HG03521 (cell line): ENCODE measurements around the gene DUSP8.
"Not testable (repeated sequence)": the region's sequence is repeated elsewhere in the genome, so short reads cannot be mapped to it uniquely, and the experiment has no call there.

Experiments used
- ATAC-seq: cut with Tn5 transposase; IDR thresholded peaks from one replicate; pipeline ENCODE4 v1.9.1; 2021; ENCODE audit warnings: mild to moderate bottlenecking, moderate library complexity; ENCODE audit not compliant: unreplicated experiment

DUSP8 gene

DNA sequence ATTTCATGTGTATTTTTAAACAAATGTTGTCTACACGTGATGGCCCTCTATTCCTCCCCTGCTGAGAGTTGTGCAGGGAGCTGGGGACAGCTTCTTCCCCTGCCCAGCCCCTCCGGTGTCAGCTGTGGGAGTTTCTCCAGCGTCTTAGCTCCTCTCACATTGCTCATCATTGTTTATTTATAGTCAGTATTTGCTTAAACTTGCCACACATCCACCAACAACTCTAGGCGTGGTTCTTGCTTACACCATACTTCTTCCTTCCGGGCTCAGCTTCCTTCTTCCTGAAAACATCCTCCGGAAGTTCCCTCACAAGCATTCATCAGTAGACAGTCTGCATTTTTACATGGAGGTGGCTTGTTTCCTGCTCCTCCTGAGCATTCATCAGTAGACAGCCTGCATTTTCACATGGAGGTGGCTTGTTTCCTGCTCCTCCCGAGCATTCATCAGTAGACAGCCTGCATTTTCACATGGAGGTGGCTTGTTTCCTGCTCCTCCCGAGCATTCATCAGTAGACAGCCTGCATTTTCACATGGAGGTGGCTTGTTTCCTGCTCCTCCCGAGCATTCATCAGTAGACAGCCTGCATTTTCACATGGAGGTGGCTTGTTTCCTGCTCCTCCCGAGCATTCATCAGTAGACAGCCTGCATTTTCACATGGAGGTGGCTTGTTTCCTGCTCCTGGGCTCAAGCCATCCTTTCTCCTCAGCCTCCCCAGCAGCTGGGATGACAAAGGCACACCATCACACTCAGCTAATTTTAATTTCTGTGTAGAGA is 17.3 kb upstream of the DUSP8 start:
- not testable (repeated sequence) for ATAC-seq

DNA sequence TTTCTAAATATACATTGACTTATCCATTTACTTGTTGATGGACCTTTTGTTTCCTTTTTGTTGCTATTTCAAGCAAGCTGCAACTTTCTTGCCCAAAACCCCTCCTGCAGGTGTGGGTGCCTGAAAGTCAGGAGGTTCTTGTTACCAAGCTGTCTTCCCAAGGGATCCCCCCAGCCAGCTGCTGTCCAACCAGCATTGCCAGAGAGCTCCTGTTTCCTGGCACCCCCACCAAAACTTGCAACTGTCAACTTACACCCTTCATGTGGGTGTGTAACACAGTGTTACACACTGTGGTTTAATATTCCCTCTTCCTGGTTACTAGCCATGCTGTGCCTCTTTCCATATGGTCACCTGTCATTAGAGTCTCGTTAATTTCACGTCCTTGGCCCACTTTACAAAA is 14.6 kb upstream of the DUSP8 start:
- ATAC-seq: no peak

DNA sequence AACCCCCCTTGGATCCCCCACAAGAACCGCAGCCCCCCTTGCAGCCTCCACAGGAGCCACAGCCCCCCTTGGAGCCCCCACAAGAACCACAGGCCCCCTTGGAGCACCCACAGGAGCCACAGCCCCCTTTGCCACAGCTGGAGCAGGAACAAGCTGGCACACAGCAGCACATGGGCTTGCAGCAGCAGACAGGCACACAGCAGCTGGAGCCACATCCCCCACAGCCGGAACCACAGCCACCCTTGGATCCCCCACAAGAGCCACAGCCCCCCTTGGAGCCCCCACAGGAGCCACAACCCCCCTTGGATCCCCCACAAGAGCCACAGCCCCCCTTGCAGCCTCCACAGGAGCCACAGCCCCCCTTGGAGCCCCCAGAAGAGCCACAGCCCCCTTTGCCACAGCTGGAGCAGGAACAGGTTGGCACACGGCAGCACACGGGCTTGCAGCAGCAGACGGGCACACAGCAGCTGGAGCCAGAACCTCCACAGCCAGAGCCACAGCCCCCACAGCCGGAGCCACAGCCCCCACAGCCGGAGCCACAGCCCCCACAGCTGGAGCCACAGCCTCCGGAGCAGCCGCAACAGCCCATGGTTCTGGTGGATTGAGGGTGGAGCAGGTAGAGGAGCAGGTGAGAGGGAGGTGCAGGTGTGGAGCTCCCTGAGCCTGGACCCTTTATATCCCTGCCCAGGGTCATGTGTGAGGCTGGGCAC is 12.7 kb upstream of the DUSP8 start, which contains the start of gene KRTAP5-1:
KRTAP5-1 (minus strand) TSS at position 623 of the 710 bp plus-strand sequence; CDS start at position 589, 34 bp downstream.
- ATAC-seq: not testable (repeated sequence)

DNA sequence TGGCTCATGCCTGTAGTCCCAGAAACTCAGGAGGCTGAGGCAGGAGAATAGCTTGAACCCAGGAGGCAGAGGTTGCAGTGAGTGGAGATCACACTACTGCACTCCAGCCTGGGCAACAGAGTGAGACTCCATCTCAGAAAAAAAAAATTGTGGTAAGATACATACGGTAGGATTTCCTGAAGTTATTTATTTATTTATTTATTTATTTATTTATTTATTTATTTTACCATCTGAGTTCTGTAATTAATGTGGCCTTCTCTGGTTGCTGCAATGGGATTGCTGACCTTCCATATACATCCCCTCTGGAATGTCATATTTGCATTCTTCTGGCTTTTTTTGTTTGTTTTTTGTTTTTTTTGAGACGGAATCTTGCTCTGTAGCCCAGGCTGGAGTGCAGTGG is 10.8 kb upstream of the DUSP8 start:
- not testable (repeated sequence) for ATAC-seq

DNA sequence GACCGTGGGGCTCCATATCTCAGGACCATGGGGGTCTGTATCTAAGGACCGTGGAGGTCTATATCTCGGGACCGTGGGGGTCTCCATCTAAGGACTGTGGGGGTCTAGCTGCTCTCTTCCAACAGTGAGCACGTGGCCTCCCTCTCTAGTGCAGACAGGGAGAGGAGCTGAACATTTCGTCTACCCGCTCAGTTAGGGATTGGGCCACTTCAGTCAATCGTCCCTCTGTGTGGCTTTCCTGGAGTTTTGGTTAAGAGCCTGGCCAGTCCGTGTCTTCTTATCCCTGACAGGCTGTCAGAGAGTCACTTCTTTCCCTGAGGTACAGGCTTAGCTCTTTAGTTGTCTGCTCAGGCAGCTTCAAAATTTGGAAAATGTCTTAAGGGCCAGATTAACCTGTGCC is 9.9 kb upstream of the DUSP8 start:
- ATAC-seq: no peak

DNA sequence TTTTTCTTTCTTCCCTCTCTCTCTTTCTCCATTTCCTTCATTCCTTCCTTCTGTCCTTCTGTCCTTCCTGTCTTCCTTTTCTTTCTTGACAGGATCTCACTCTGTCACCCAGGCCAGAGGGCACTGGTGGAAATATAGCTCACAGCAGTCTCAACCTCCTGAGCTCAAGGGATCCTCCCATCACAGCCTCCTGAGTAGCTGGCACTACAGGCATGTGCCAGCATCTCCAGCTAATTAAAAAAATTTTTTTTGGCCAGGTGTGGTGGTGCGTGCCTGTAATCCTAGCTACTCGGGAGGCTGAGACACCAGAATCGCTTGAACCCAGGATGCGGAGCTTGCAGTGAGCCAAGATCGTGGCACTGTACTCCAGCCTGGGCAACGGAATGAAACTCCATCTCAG is 4.8 kb upstream of the DUSP8 start:
- no peak for ATAC-seq

DNA sequence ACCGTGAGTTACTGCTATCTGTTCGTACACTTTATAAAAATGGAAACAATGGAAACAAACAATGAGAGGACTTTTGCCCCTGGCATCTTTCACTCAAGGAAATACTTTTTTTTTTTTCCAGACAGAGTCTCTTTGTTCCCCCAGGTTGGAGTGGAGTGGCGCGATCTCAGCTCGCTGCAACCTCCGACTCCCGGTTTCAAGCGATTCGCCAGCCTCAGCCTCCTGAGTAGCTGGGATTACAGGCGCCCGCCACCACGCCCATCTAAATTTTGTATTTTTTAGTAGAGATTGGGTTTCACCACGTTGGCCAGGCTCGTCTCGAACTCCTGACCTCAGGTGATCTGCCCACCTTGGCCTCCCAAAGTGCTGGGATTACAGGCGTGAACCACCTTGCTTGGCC is 3.7 kb upstream of the DUSP8 start:
- not testable (repeated sequence) for ATAC-seq

DNA sequence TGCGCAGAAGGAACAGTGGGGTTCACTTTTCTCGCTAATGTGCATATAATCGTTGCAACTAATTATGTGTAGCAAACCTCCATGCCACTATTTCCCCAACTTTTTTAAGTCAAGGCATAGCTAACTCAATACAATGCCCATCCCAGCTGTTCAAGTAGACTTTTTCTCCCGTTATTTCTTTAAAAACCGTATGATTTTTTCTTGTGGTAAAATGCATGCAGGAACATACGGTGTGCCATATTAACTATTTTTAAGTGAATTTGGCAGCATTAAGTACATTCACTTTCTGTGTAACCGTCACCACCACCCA is 2.8 kb upstream of the DUSP8 start:
- no peak for ATAC-seq

DNA sequence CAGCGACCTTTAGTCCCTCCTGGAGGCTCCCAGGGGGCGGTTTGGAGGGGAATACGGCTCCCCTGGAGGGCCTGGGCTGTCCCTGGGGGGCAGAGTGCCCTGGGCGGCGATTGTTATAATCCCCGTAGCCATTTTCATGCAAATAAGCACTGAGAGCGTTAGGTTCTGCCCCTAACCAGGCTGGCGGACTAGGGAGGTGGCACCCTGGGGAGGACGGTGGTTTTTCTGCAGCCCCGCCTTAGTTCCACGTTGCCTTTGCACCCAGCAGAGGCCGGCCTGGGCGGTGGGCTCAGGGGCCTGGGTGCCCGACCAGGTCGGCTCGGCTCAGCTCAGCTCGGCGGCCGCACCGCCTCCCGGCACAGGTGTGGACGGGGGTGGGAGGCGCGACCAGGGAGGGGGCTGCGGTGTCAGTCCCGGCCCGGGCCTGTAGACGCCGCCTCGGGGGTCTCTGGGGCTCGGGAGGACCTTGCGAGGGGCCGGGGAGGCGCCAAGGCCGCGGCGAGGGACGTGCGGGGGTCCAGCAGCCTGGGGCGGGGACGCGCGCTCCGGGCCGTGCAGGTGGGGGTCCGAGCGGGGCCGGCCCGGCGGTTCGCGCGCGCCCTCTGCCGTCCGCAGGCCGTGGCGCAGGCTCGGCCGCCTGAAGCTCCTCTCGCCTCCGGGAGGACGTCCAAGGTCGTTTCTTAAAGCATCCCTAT is 2.3 kb upstream of the DUSP8 start:
- ATAC-seq: no peak

DNA sequence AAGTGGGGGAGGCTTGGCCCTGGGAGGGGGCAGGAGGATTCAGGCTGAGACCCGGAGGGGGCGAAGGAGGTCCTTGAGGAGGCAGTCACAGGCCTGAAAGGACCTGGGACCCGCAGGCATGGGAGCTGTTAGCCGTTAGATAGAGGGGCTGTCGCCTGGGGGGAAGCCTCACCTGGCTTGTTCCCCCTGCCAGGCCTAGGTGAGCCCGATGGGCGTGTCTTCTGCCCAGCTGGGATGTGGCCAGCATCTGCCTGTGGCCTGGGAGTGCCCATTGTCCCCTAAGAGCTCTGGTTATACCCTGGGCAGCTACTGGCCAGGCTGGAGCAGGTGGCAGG is 1.8 kb upstream of the DUSP8 start:
- no peak for ATAC-seq

DNA sequence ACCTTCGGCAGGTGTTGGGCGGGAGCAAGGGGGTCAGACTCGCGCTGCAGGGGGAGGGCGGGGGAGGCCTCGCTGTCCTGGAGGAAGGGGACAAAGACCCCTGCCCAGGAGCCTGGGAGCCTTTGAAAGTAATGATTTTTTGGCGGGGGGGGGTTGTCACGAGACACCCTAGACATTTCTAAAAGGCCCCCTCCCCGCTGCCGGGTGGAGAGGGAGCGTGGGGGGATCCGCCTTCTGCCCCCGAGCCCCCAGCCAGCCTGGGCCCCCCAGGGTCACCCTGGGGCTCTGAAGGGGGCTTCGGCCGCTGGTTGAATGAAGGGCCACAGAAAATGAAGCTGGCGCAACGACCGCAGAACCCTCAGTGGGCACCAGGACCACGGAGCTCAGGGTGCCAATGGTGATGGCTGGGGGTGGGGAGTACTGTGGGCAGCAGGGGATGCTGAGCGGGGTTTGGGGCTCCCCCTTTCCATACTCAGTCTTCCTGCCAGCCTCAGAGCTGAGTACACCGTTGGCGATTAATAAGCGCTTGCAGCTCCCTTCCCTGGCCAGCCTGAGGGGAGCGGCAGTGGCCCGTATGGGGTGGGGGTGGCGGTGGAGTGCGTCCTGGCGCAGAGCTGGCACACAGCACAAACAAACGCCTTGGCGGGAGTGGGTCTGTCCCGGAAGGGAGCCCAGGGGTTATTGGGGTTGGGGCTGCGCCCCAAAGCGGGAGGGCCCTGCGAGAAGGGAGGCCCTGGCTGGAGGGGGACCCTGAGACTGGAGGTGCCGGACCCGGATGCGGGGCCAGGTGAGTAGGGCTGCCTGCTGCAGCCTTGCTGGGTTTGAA is 1.2 kb upstream of the DUSP8 start:
- ATAC-seq: no peak

DNA sequence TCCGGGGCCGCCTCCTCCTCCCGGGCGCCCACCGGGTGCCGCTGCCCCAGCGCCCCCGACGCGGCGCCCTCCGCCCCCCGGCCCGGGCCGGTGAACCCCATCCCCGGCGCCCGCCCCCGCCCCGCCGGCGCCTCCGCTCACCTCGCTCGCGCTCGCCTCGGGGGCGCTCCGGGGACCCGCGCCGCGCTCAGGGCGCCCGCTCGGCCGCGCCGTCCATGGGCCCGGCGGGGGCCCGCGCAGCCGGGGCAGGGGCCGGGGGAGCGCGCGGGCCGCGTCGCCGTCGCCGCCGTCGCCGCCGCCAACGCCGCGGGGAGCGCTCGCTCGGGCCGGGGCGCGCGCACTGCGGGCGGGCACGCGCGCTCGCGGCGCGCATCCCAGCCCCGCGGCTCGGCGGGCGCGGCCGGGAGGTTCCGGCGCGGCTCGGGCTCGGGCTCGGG is 293 bp downstream of the DUSP8 start:
- no peak for ATAC-seq

DNA sequence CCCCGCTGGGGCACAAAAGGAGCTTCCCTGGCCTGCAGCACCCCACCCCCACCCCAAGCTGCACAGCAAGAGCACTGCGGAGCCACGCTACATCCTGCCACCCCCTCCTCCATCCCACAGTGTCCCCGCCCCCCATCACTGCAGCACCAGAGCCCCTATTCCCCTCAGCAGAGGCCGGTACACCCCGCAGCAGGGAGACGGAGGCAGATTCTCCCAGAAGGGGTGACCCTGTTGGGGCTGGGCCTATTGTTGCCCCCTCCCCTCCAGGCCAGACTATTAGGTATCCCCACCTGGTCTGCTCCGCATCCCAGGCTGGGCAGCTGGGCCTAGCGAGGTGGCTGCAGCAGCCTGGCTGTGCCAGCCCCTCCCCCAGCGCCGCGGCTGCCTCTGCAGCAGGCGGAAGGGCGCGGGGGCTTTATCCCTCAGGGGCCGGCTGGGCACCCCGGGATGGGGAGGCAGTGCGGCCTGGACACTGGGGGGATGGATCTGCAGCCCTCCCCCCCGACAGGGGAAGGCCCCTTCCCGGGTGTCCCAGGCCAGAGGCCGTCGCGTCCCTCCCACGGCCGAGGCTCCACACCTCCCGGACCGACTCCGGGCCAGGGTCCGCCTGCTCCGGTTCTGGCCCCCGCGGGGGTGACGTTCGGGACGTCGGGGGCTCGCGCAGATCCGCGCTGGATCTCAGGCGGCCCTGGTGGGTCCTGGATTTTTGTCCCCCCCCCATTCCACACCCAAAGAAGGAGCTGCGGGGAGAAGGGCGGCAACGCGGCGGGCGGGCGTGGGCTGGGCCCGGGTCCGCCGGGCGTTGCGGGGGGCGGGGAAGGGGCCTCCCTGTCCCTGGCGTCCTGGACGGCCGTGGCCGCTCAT is 943 bp downstream of the DUSP8 start:
- ATAC-seq: no peak

DNA sequence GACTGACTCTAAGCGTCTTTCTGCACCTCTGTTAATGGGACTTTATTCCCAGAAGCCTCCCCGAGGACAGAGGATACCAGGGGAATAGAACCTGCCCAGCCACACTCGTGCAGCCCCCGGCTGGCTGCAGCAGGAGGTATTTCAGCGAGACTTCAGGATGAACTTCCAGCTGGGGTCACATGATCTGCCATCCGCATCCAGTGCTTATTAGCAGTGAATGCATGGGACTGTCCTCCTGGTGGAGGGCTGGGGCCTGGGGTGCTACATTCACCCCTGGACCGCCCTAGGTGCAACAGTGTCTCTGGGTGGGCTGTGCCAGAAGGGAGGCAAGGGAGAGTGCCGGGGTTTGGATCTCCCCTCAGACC is 1.6 kb downstream of the DUSP8 start:
- no peak for ATAC-seq

DNA sequence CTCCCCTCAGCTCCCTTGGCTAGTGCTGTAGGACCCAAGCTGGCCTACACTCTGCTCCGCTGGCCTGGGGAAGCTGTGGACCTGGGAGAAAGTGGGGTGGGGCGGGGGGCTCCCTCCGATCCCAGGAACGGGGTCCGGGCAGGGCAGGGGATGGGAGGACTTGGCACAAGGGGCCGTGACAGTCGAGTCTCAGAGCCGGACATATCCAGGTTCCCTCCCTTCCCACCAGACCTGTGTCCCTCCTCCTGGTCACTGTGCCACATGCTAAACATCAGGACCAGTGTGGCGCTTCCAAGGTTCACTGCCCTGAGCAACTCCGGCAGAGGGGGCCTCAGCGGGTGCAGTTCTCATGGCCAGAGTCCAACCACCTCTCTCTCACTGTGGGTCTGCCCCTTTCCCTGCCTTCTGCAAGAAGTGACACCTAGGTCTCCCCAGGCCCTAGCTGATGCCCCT is 2.0 kb downstream of the DUSP8 start:
- no peak for ATAC-seq

DNA sequence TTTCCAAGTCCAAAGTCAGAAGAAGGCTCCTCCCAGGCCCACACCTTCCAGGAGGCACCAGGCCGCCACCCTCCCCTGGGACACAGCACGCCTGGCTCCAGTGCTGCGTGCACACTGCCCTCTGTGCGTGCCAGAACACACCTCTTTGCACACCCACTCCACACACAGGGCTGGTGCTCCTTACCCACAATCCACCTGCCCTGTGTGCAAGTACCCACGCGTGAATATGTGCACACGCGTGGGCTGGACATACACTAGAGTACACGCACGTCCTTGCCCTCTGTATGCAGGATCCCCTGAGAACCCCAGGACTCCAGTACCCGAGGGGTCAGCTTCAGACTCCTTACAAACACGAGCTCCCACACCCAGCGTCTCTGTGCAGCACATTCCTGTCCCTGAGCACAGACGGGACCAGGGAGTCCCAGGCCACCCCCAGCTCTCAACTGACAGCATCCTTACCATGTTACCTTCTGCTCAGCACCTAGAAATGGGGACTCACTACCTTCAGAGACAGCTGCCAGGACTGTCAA is 2.8 kb downstream of the DUSP8 start:
- no peak for ATAC-seq

DNA sequence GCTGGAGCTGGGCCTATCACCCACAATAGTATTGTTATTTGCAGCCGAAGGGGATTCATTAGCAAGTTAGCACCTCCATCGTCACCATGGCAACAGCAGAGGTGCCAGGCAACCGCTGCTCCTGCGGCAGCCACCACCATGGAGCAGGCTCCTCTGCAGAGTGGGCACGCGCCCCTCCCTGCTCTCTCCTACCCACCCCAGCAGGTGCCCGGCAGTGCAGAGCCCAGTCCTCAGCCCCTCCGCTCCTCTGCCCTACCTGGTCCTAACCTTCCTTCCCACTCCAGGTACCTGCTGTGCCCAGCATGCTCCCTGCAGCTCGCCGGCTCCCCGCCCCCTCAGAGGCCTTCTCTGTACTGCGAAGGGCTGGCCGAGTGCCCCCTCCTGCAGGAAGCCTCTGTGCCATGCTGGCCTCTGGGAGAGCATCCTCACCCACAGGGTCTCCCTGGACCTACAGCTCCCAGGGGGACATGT is 3.6 kb downstream of the DUSP8 start:
- no peak for ATAC-seq

DNA sequence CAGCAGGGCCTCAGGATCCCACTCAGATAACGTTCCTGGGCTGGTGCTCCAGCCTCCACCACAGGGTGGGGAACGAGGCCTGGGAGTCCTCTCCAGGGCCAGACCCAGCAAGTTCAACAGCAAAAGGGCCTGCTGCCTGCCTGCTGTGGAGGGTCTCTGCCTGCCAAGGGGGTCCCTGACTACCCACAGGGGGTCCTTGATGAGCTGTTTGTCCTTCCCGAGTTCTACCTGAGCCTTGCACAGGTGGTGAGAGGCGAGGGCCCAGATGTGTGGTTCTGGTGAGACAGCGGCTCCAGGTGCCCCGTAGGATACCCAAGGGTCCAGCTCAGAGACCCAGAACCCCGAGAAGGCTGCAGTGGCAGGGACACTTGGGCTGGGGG is 4.4 kb downstream of the DUSP8 start:
- ATAC-seq: no peak

DNA sequence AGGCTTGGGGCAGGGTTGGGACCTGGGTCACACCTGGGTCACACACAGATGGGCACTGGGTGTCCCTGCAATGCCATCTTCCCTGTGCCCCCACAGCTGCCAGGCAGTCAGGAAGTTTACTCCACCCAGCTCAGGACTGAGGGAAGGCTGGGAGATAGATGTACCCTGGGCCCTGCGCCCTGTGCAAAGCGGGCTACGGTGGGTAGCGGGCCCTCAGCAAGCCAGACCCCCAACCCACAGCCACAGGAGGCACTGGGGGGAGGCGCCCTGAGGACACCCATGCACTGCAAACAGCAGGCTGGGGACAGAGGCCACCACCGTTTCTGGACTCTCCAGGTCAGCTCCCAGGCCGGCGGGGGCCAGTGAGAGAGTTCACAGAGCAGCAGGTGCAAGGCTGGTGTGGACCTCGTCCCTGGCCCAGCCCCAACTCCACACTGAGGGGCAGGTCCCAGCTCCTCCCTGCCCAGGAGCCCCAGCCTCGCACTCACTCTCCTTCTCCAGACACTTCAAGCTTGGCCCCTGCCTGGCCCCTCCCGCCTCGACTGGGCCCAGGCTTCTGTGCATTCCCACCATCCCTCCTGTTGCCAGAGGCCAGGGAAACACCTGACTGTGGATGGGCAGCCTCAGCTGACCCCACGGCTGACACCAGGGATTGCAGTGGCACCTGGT is 4.9 kb downstream of the DUSP8 start:
- no peak for ATAC-seq
